ENCODE results near the gene MIF4GD. TPM values are rescaled to one million over a fixed set of nuclear protein-coding genes. Genes with fewer than 3 reads are reported as not detected.
"Not testable (repeated sequence)": the region's sequence is repeated elsewhere in the genome, so short reads cannot be mapped to it uniquely, and the experiment has no call there.

Gene MIF4GD
- total RNA-seq, 2 donors from 2014 or later: 18.5 to 19.2 TPM

- Histone ChIP-seq H3K9ac (ENCODE audit: low read depth in 2 of 2, low read length in 2 of 2) (no peak overlapping the region), H3K4me1 (no peaks in the 10 kb centered on the region), H3K36me3 (no peaks in the 10 kb centered on the region), H3K27ac (no peak overlapping the region), H3K27me3 (no peaks in the 10 kb centered on the region), H3K4me3 (no peak overlapping the region), H3K9me3 (no peaks in the 10 kb centered on the region)
- DNase-seq: no peak
- intact Hi-C loops (cut with DNase I): no loop called here
- no peak for TF ChIP-seq CTCF (IDR thresholded peaks at IDR 0.05)
Measured at GRCh38 chr17:75301502-75302206, 30.6 kb upstream of the MIF4GD start.

DNA sequence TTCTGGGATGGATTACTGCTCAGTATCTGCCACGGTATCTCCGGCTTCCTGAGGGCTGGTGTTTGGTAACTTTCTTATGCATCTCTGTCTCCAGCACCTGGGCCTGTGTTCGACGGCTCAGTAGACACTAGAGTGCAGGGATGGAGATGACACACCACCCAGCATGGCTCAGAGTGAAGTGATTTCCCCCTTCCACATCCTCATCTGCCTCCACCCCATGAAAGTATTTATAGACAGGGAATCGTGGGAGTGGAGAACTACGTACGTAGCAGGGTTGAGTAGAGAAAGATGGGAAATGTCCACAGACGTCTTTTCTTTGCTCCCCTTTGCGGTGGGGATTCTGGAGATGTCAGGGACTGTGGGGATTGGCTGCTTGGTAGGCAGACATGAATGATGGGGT lies 30.0 kb upstream of the MIF4GD start:
- no peak for TF ChIP-seq CTCF (IDR thresholded peaks at IDR 0.05)
- Histone ChIP-seq H3K9ac (ENCODE audit: low read depth in 2 of 2, low read length in 2 of 2) (no peak overlapping the region), H3K27ac (no peak overlapping the region), H3K27me3 (no peaks in the 10 kb centered on the region), H3K4me1 (no peaks in the 10 kb centered on the region), H3K4me3 (no peak overlapping the region), H3K9me3 (no peaks in the 10 kb centered on the region), H3K36me3 (no peaks in the 10 kb centered on the region)
- intact Hi-C loops (cut with DNase I): no loop called here
- DNase-seq: no peak

DNA sequence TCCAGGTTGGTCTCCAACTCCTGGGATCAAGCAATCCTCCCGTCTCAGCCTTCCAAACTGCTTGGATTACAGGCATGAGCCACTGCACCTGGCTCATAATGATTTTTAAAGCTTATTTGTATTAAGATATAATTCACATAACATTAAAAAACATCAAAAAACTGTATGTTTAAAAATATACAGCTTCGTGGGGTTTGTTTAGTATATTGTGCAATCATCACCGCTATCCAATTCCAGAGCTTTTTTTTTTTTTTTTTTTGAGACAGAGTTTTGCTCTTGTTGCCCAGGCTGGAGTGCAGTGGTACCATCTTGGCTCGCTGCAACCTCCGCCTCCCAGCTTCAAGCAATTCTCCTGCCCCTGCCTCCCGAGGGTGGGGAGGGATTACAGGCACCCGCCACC lies 29.2 kb upstream of the MIF4GD start:
- TF ChIP-seq CTCF (IDR thresholded peaks at IDR 0.05): no peak
- Histone ChIP-seq H3K9me3 (no peaks in the 10 kb centered on the region), H3K27ac (no peak overlapping the region), H3K9ac (ENCODE audit: low read depth in 2 of 2, low read length in 2 of 2) (no peak overlapping the region), H3K36me3 (no peaks in the 10 kb centered on the region), H3K27me3 (no peaks in the 10 kb centered on the region), H3K4me3 (no peak overlapping the region), H3K4me1 (no peaks in the 10 kb centered on the region)
- DNase-seq: no peak
- intact Hi-C loops (cut with DNase I): no loop called here

DNA sequence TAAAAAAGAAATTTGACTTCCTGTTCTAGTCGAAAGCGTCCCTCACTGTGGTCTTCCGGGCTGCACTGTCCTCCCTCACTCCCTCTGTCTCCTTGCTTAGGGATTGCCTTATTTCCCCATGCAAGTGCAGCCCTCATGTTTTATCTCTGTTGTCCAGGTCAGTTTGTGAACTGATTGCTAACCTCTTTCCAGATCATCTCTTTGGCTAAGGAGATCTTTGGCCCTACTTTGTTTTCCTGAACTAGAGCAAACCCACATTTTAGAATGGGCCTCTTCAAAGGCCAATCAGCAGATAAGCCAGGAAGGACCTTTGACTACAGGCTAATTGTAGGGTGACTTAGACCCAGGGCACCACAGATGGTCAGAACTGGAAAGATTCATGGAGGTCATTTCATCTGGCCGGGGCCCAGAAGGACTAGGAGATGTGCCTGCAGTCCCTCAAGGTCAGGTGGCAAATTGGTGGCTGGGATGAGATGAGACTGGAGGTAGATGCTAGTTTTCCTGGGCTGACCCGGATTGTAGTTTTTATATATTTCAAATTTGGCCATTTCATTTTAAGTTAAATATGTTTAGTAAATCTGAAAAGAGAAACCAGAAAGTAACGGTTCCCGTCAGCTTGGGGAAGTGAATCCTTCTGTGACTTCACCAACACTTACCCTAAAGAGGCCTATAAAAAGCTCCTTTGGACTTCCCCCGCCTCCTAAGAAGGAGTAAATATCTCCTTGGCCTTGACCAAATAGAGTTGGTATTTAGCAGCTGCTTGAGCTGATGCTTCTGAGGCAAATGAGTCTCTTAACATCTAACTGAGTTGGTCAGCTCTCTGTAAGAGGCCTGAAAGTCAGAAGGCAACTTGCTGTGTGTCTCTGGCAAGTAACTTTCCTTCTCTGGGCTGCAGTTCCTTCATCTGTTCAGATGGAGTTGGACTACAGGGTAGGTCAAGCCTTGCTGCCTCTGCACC lies 24.4 kb upstream of the MIF4GD start:
- DNase-seq: no peak
- H3K27ac ChIP-seq: peak overlapping the region; percentile 83
- H3K4me1 ChIP-seq: no peaks in the 10 kb centered on the region
- H3K27me3 ChIP-seq: no peaks in the 10 kb centered on the region
- H3K9me3 ChIP-seq: no peaks in the 10 kb centered on the region
- peak overlapping the region; percentile 30 to 39 for H3K9ac ChIP-seq (ENCODE audit: low read depth in 2 of 2, low read length in 2 of 2)
- H3K4me3 ChIP-seq: no peak overlapping the region
- no peak for TF ChIP-seq CTCF (IDR thresholded peaks at IDR 0.05)
- intact Hi-C loops (cut with DNase I): no loop called here
- H3K36me3 ChIP-seq: no peaks in the 10 kb centered on the region

GRCh38 chr17:75292810-75293448 lies 21.9 kb upstream of the MIF4GD start:
- H3K27ac ChIP-seq; DNase-seq; H3K4me3 ChIP-seq; H3K27me3 ChIP-seq; H3K4me1 ChIP-seq; H3K9ac ChIP-seq (ENCODE audit: low read depth in 2 of 2, low read length in 2 of 2); H3K36me3 ChIP-seq; H3K9me3 ChIP-seq; intact Hi-C loops (cut with DNase I): not testable (repeated sequence)

All from colonic mucosa (tissue), 4 donors.